Left lung (tissue), 10 donors: ENCODE measurements around the gene MMS19. TPM values are rescaled to one million over a fixed set of nuclear protein-coding genes. Genes with fewer than 3 reads are reported as not detected.

Experiments
- ATAC-seq: fragments of 200-7000 bp; cut with Tn5 transposase; one replicate; pipeline ENCODE4 v1.9.1; 2020; ENCODE audit warnings: moderate library complexity
- DNase-seq, 4 donors: peaks; one replicate each; pipeline ENCODE4 v3.0.0-alpha.2; 2013 to 2020
- H3K27ac ChIP-seq, 2 donors: fragments of 200-600 bp; sonication (generic) in 1 of 2; one replicate each; pipeline versions ENCODE4 v1.5.0 to v1.8.0; 2020 to 2021
- H3K27me3 ChIP-seq, 2 donors: fragments of 200-600 bp; sonication (generic) in 1 of 2; one replicate each; pipeline versions ENCODE4 v1.5.0 to v1.8.0; 2020 to 2021
- H3K36me3 ChIP-seq, 2 donors: fragments of 200-600 bp; sonication (generic) in 1 of 2; one replicate each; pipeline versions ENCODE4 v1.5.0 to v1.8.0; 2020 to 2021
- H3K4me1 ChIP-seq, 2 donors: fragments of 200-600 bp; one replicate each; pipeline ENCODE4 v1.8.0; 2021
- H3K4me3 ChIP-seq, 2 donors: fragments of 200-600 bp; sonication (generic) in 1 of 2; one replicate each; pipeline versions ENCODE4 v1.5.0 to v1.8.0; 2020 to 2021; ENCODE audit warnings: mild to moderate bottlenecking in 1 of 2
- H3K9me3 ChIP-seq, 2 donors: fragments of 200-600 bp; sonication (generic) in 1 of 2; one replicate each; pipeline versions ENCODE4 v1.5.0 to v1.8.0; 2020 to 2021
- intact Hi-C, 2 donors: fragments of 100-400 bp; cut with DNase I; formaldehyde crosslinking; loops; one replicate each; pipeline versions ENCODE4 v1.11.2 to v1.14.2; 2022
- polyA plus RNA-seq, 6 donors: library from polyadenylated mRNA; unstranded; fragments of 120-200 nt; gene quantifications; one replicate each; pipeline ENCODE4 v1.2.1, GENCODE V29; 2013; ENCODE audit not compliant: insufficient read length in 6 of 6
- total RNA-seq, 2 donors: library from RNA; stranded (reverse); fragmentation: NEBNext Ultra II Directional; extraction: Animal tissue kit (Norgen Biotek cat#: 25700); gene quantifications; one replicate each; pipeline ENCODE4 v1.2.1, GENCODE V29; 2021
- TF ChIP-seq, protein P1 (sequence below), 2 donors: fragments of 200-600 bp; sonication (generic) in 1 of 2; IDR thresholded peaks; one replicate each; pipeline versions ENCODE4 v1.5.0 to v1.8.0; 2021; ENCODE audit warnings: antibody characterized with exemption in 2 of 2
- donor health status: DM: no; HTN: yes; CAD: no.
- donor health status: DM: no; HTN: no; CAD: no.

MMS19 gene
- total and polyA plus RNA-seq, 8 donors, result 60.1 to 113 (median 97.4) TPM

DNA sequence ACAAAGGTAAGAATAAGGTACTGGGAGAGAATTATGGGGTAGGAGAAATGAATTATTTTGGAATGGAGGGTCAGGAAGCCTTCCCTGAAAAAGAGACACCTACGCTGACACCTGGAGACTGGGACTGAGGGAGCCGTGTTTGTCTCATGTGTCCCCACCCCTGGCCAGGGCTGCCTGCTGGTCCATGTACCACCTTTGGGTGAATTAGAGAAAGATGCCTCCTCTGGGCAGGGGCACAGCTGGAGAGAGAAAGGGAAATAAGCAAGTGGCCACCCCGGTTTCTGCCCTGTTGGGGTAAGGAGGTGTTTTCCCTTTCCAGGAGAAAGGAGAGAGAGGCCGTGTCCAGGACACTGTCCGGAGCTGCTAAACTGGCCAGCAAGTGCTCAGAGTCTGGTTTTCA lies 22.3 kb upstream of the MMS19 start:
- H3K4me1 ChIP-seq, result peaks cover 24 to 36% of the 10 kb centered on the region in 2 donors
- intact Hi-C loops, result no loop called here

DNA sequence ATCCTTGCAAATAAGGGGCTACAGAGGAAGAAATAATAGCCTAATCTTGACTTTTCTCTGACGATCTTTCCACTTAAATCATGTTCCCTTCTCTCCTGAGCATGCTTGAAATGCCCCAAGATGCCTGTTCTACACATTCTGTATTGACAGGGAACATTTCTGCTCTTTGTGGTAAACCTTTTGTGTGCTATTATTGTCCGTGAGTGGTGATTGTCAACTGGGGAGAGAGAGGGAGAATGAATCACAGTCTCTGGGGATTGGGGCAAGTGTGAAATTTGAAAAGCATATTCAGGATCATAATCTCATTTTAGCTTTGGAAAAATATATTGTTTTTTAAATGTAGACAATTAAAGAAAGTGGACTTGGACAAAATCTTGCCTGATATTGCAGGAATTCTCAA lies 21.1 kb upstream of the MMS19 start:
- DNase-seq (no peak), ATAC-seq (no peak)
- no peaks in the 10 kb centered on the region for H3K27me3 ChIP-seq
- H3K4me1 ChIP-seq, result peaks cover 24 to 36% of the 10 kb centered on the region in 2 donors
- no peaks in the 10 kb centered on the region for H3K36me3 ChIP-seq
- H3K4me3 ChIP-seq, result no peak overlapping the region
- intact Hi-C loops, result no loop called here
- no peaks in the 10 kb centered on the region for H3K9me3 ChIP-seq
- peak overlapping the region in 1 of 2 donors; percentile 67 for H3K27ac ChIP-seq
- TF ChIP-seq, protein P1, sequence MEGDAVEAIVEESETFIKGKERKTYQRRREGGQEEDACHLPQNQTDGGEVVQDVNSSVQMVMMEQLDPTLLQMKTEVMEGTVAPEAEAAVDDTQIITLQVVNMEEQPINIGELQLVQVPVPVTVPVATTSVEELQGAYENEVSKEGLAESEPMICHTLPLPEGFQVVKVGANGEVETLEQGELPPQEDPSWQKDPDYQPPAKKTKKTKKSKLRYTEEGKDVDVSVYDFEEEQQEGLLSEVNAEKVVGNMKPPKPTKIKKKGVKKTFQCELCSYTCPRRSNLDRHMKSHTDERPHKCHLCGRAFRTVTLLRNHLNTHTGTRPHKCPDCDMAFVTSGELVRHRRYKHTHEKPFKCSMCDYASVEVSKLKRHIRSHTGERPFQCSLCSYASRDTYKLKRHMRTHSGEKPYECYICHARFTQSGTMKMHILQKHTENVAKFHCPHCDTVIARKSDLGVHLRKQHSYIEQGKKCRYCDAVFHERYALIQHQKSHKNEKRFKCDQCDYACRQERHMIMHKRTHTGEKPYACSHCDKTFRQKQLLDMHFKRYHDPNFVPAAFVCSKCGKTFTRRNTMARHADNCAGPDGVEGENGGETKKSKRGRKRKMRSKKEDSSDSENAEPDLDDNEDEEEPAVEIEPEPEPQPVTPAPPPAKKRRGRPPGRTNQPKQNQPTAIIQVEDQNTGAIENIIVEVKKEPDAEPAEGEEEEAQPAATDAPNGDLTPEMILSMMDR (IDR thresholded peaks at IDR 0.05), result no peak

More for the DNA sequence above, 22.3 kb upstream of the MMS19 start:
- Histone ChIP-seq H3K36me3 (no peaks in the 10 kb centered on the region), H3K9me3 (no peaks in the 10 kb centered on the region), H3K27ac (peak overlapping the region; percentile 47 to 48), H3K4me3 (no peak overlapping the region), H3K27me3 (no peaks in the 10 kb centered on the region)
- ATAC-seq (peak; percentile 13), DNase-seq (no peak)
- TF ChIP-seq, protein P1 (IDR thresholded peaks at IDR 0.05), result no peak

DNA sequence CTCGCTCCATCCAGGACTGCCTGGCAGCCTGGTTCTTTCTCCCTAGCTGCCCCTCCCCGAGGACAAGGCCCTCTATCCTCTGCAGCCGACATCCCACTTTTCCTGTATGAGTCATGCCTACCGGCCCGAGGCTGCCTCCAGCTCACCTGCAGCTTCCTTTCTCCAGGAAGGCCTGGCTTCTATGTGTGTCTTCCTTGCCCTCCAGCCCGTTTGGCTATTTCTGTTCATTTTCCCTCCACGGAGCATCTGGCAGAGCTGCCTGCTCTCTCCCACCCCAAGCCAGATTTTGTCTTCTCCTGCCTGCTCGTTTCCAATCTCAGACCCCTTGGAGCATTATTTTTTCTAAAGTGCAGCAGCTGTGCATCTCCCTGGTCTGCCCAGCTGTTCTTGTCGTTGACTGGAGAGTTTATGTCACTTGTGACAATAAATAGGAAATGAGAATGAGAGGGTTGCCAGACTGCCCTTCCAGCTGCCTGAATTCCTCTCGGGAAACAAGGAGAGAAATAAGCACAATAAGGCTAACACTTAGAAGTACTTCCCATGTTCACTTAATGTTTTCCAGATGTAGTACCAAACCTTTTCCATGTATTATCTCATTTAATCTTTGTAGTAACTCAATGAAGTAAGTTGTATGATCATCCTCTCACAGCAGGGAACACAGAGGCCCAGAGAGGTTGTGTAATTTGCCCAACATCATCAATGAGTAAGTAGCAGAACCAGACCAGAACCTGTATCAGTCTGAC lies 20.2 kb upstream of the MMS19 start:
- peak; percentile 53 for ATAC-seq
- TF ChIP-seq, protein P1 (IDR thresholded peaks at IDR 0.05), result no peak
- no peaks in the 10 kb centered on the region for H3K27me3 ChIP-seq
- H3K36me3 ChIP-seq, result no peaks in the 10 kb centered on the region
- H3K9me3 ChIP-seq, result no peaks in the 10 kb centered on the region
- intact Hi-C loops, result no loop called here
- H3K4me3 ChIP-seq, result no peak overlapping the region
- peaks cover 24 to 36% of the 10 kb centered on the region in 2 donors for H3K4me1 ChIP-seq
- H3K27ac ChIP-seq, result peak overlapping the region in 1 of 2 donors; percentile 67
- no peak for DNase-seq

DNA sequence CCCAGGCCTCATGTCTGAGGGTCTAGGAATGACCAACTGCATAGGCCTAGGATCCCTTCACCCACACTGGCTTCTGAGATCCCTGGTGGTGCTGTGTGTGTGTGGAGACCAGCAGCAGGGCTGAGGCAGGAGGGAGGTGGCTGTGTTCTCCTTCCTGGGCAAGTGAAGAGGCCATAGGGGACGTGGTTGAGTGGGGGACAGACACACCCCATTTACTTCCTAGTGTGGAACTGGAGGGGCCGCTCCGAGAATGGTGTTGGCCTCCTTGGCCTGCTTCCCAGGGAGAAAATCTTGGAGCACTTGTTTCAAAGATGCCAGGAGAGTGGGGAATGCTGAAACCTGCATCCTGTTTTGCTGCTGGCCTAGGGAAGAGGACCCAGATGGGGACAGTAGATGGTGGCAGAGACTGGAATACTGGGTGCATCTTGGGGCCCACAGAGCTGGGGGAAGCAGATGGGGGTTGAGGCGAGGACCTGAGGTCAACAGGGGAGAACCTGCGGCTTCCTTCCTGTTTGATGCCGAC lies 19.6 kb upstream of the MMS19 start:
- peaks cover 24 to 36% of the 10 kb centered on the region in 2 donors for H3K4me1 ChIP-seq
- no peaks in the 10 kb centered on the region for H3K27me3 ChIP-seq
- no peak overlapping the region for H3K4me3 ChIP-seq
- H3K36me3 ChIP-seq, result no peaks in the 10 kb centered on the region
- intact Hi-C loops, result no loop called here
- DNase-seq (peak in 1 of 4 donors; percentile 44), ATAC-seq (peak; percentile 18)
- no peaks in the 10 kb centered on the region for H3K9me3 ChIP-seq
- peak overlapping the region; percentile 34 to 67 for H3K27ac ChIP-seq
- TF ChIP-seq, protein P1 (IDR thresholded peaks at IDR 0.05), result no peak

DNA sequence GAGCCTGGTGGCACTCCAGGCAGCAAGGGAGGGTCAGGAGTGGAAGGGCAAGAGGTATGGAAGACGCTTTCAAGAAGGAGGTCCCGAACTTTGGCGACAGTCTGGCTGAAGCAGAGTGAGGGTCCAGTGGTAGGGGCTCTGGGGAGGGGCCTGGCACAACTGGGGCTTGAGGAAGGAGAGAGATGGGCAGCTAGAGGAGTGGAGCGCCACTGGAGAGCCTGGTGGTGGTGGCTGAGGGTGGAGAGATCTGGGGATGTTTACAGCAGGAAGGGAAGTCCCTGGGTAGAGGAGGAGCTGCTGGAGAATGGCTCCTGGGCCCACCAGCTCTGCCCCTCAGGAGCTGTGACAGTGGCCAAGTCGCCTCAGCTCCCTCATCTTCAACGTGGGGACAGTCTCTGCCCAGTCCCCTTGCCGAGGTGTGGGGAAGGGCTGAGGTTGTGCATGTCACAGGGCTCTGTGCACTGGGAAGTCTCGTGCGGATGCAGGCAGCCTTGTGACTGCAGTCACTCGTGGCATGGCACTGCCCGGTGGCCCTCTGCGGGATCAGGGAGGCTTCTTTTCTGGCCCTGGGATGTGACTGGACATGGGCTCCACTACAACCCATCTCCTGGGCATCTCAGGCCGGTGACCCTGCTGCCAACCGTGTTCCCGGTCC lies 19.0 kb upstream of the MMS19 start:
- peaks cover 24 to 36% of the 10 kb centered on the region in 2 donors for H3K4me1 ChIP-seq
- peak overlapping the region; percentile 34 to 67 for H3K27ac ChIP-seq
- ATAC-seq (no peak), DNase-seq (no peak)
- no peaks in the 10 kb centered on the region for H3K9me3 ChIP-seq
- intact Hi-C loops, result no loop called here
- H3K4me3 ChIP-seq, result no peak overlapping the region
- H3K36me3 ChIP-seq, result no peaks in the 10 kb centered on the region
- TF ChIP-seq, protein P1 (IDR thresholded peaks at IDR 0.05), result no peak
- H3K27me3 ChIP-seq, result no peaks in the 10 kb centered on the region
